Thymus (tissue), 14 donors: ENCODE data around the gene CCDC112. TPM values are rescaled to one million over a fixed set of nuclear protein-coding genes. Genes with fewer than 3 reads are reported as not detected.

Experiments
- DNase-seq, 9 donors: peaks; one replicate each; pipeline ENCODE4 v3.0.0-alpha.2; 2013; ENCODE audit warnings: low spot score in 9 of 9, low read depth in 6 of 9, missing footprints in 1 of 9
- H3K27ac ChIP-seq, 2 donors: one replicate each; pipeline ENCODE4 v1.5.1; 2013; ENCODE audit warnings: control low read depth in 1 of 2, low read depth in 1 of 2, low read length in 1 of 2, mild to moderate bottlenecking in 1 of 2, moderate library complexity in 1 of 2
- H3K27me3 ChIP-seq, 2 donors: one replicate each; pipeline ENCODE4 v1.5.1; 2013; ENCODE audit warnings: low read length in 1 of 2; ENCODE audit not compliant: control insufficient read depth in 2 of 2, insufficient read depth in 1 of 2
- H3K36me3 ChIP-seq, 2 donors: one replicate each; pipeline ENCODE4 v1.5.1; 2013; ENCODE audit warnings: low read length in 1 of 2, mild to moderate bottlenecking in 1 of 2, moderate library complexity in 1 of 2; ENCODE audit not compliant: control insufficient read depth in 2 of 2, insufficient read depth in 2 of 2
- H3K4me1 ChIP-seq, 2 donors: one replicate each; pipeline ENCODE4 v1.5.1; 2013; ENCODE audit warnings: low read length in 2 of 2; ENCODE audit not compliant: control insufficient read depth in 2 of 2, insufficient read depth in 2 of 2
- H3K4me3 ChIP-seq, 2 donors: one replicate each; pipeline ENCODE4 v1.5.1; 2013; ENCODE audit warnings: low read length in 2 of 2, control low read depth in 1 of 2, mild to moderate bottlenecking in 1 of 2
- H3K9me3 ChIP-seq, 2 donors: one replicate each; pipeline ENCODE4 v1.5.1; 2013; ENCODE audit warnings: low read length in 1 of 2, mild to moderate bottlenecking in 1 of 2; ENCODE audit not compliant: control insufficient read depth in 2 of 2, insufficient read depth in 1 of 2
- WGBS: extraction: QIAGEN DNeasy Blood & Tissue Kit; methylation state at CpG from one replicate; pipeline ENCODE4 v1.1.7; 2013; 5-methylcytosine and 5-hydroxymethylcytosine counted together
- long read RNA-seq, 10 donors: transcript quantifications; one replicate each; lab custom pipeline, GENCODE V29; 2026
- polyA plus RNA-seq: library from polyadenylated mRNA; stranded (reverse); fragments of 200-250 nt; gene quantifications from one replicate; pipeline ENCODE4 v1.2.3, GENCODE V29; 2013
- total RNA-seq: library from RNA; stranded (reverse); fragments of 120-200 nt; gene quantifications from one replicate; pipeline ENCODE4 v1.2.4, GENCODE V29; 2013
- donor health status: healthy.

The CCDC112 gene, protein sequence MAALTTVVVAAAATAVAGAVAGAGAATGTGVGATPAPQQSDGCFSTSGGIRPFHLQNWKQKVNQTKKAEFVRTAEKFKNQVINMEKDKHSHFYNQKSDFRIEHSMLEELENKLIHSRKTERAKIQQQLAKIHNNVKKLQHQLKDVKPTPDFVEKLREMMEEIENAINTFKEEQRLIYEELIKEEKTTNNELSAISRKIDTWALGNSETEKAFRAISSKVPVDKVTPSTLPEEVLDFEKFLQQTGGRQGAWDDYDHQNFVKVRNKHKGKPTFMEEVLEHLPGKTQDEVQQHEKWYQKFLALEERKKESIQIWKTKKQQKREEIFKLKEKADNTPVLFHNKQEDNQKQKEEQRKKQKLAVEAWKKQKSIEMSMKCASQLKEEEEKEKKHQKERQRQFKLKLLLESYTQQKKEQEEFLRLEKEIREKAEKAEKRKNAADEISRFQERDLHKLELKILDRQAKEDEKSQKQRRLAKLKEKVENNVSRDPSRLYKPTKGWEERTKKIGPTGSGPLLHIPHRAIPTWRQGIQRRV
- 7.2 TPM for total RNA-seq
- 5.6 TPM for polyA plus RNA-seq
- long read RNA-seq, donor 1, result 0 reads
- long read RNA-seq, donor 2, result 0 reads
- long read RNA-seq, donor 3, result 0 reads
- long read RNA-seq, donor 4, partial matches to known transcripts, result 0 of 1 reads
- long read RNA-seq, donor 4, other reads (novel, unspliced or antisense), result 0 of 1 reads
- long read RNA-seq, donor 5, partial matches to known transcripts, result 0 of 1 reads
- long read RNA-seq, donor 5, other reads (novel, unspliced or antisense), result 0 of 1 reads
- long read RNA-seq, donor 6, partial matches to known transcripts, result 0 of 3 reads
- long read RNA-seq, donor 6, other reads (novel, unspliced or antisense), result 0 of 3 reads
- long read RNA-seq, donor 7, result 0 reads
- long read RNA-seq, donor 8, partial matches to known transcripts, result 0 of 1 reads
- long read RNA-seq, donor 8, other reads (novel, unspliced or antisense), result 0 of 1 reads
- long read RNA-seq, donor 9, partial matches to known transcripts, result 0 of 1 reads
- long read RNA-seq, donor 9, other reads (novel, unspliced or antisense), result 0 of 1 reads
- long read RNA-seq, donor 10, result 0 reads

DNA sequence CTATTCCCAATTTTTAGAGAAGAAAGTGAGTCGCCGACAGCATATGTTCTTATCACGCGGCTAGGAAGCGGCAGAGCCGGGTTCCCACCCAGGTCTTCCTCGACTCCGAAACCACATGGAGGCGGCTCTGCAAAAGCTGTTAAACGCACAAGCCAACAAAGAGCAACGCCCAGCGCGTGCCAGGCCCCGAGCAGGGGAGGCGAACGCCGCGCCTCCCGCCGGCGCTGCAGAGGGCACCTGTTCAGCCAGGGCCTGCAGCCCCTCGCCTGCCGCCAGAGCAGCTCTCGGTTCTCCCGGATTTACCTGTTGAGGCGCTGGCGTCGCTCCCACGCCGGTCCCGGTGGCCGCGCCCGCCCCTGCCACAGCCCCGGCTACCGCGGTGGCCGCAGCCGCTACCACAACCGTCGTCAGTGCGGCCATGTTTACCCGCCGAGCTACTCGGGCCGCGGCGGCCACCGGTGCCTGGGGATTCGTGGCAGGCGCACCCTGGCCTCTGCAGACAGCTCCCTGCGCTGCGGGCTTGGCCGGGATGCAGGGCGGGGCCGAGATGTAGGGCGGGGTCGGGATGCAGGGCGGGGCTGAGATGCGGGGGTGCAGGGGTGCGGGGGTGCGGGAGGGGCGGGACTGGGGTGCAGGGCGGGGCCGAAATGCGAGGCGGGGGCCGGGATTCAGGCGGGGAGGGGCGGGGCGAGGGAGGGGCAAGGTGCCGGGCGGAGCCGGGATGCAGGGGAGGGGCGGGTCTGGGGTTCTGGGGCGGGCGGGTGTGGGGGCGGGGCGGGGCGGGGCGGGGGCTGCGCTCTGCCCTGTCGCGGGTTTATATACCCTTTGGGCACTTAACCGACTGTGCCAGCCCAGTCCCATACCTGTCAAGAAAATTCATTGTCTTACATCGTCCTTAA, at the start of gene CCDC112:
TSS of gene CCDC112 (minus strand) at position 531 of the 899 bp plus-strand sequence. CDS start at position 420, 111 bp downstream.
- under 1% methylated on average over 83 of the region's 86 CpGs for WGBS
- H3K27ac ChIP-seq, result peak within 1 kb of the TSS in 1 of 2 donors; percentile 59
- peaks cover 4 to 5% of the 10 kb centered on the region in 2 donors for H3K4me1 ChIP-seq
- H3K4me3 ChIP-seq, result peak within 1 kb of the TSS; percentile 57 to 80
- no peaks in the 10 kb centered on the region for H3K9me3 ChIP-seq
- H3K36me3 ChIP-seq, result no peaks in the 10 kb centered on the region
- DNase-seq, result peak in 8 of 9 donors; percentile 16 to 78 (median 64)
- peaks cover 2% of the 10 kb centered on the region in 2 donors for H3K27me3 ChIP-seq

DNA sequence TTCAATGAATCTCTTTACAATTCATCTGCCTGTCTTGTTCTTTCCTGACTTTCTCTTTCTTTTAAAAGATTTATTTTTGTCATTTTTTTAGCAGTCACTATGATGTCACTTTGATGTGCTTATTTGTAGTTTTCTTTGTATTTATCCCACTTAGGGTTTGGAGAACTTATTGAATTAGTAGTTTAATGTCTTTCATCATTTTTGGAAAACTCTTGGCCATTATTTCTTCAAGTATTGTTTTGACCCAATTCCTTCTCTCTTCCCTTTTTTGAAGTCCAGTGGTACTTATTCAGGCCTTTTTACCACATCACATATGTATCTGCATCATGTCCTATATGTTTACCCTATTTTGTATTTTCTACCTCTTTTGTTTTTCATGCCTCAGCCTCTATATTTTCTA, 48.9 kb upstream of the CCDC112 start:
- H3K36me3 ChIP-seq, result no peaks in the 10 kb centered on the region
- H3K27me3 ChIP-seq, result no peaks in the 10 kb centered on the region
- no peaks in the 10 kb centered on the region for H3K4me1 ChIP-seq
- H3K27ac ChIP-seq, result no peak overlapping the region
- DNase-seq, result no peak
- H3K9me3 ChIP-seq, result no peaks in the 10 kb centered on the region
- no peak overlapping the region for H3K4me3 ChIP-seq

DNA sequence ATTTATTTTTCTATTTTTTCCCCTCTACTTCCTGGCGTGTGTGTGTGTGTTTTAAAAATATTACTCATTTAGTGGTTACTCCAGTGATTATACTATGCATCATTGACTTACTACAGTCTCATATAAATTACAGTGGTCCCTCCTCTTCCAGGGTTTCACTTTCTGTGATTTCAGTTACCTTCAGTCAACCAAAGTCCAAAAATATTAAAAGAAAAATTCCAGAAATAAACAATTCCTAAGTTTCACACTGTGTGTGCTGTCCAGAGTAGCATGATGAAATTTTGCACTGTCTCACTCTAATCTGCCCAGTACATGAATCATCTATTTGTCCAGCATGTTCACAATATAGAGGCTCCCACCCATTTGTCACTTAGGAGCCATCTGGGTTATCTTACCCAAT, 47.4 kb upstream of the CCDC112 start:
- DNase-seq, result no peak
- no peaks in the 10 kb centered on the region for H3K27me3 ChIP-seq
- no peaks in the 10 kb centered on the region for H3K4me1 ChIP-seq
- no peaks in the 10 kb centered on the region for H3K36me3 ChIP-seq
- WGBS, result 86% methylated on average over 1 of the region's 1 CpG
- no peaks in the 10 kb centered on the region for H3K9me3 ChIP-seq
- H3K4me3 ChIP-seq, result no peak overlapping the region
- H3K27ac ChIP-seq, result no peak overlapping the region

DNA sequence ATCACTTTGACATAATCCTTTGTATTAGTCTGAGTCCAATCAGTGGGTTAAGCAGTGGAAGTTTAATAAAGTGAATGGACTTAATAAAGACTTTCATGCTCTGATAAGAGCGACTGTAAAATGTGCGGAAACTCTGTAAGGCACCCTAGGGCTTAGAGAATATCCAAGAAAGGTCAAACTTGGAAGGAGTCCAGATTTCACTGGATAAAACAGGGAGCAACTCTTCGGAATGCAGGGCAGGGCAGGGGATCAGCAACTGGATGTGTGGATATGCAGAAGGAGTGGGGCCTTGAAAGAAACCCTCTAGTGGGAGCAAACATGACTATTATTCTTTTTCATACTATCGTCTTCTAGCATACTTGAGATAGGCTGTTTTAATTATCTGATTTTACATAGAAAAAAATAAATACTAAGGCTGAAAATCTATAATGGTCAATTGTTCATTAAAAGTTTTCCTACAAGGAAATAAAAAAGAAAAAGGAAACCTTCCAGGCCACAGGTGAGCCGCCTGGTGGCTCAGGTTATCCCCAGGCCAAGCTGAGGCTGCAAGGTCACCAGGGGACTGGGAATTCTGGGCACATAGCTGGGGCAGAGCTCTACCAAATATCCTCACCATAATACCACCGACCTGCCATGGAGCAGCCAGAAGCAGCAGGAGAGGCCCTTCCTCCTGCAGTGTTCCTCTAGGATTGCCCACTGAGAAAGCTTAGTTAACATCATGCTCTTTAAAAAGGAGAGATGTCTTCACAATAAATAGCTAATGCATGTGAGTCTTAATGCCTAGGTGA, 46.3 kb upstream of the CCDC112 start:
- 93% methylated on average over 6 of the region's 6 CpGs for whole genome bisulfite sequencing

DNA sequence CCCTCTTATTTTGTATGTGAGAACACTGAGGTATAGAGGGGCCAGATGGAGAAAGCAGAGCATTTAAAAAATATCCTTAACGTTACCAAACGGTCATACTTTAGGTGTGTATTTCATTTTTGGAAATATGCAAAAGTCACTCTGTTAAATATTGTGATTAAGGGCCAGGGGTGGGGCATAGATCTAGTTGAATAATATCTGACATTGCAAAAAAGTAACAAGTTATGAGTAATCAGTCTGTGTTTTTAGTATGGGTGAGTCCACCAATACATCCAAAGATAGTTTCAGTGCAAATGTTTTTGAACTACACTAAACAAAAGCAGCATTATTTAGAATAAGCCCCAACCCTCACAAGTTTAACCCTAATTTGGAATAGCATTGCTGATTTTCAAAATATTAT, 45.3 kb upstream of the CCDC112 start:
- DNase-seq, result no peak
- H3K27ac ChIP-seq, result no peak overlapping the region

More for the DNA sequence above, 46.3 kb upstream of the CCDC112 start:
- no peak for DNase-seq
- no peak overlapping the region for H3K27ac ChIP-seq
- no peak overlapping the region for H3K4me3 ChIP-seq
- no peaks in the 10 kb centered on the region for H3K36me3 ChIP-seq
- H3K9me3 ChIP-seq, result no peaks in the 10 kb centered on the region
- H3K4me1 ChIP-seq, result no peaks in the 10 kb centered on the region
- H3K27me3 ChIP-seq, result no peaks in the 10 kb centered on the region

DNA sequence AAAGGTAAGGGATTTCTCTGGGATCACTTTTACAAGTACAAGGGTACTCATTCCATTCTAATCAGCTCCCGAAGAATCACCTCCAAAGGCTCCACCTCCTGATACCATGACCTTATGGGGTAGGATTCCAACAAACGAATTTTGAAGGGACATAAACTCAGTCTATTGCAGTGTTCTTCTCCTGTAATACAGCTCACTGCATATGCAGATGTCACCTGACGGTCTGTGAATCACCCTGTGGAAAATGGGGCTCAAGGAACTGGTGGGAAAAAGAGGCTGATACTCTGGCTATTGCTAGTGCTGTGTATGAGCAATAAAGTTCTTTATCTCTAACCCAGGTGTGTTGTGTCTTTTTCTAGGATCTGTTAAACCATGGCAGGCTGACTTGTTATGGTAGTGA, 42.4 kb upstream of the CCDC112 start:
- DNase-seq, result no peak
- Histone ChIP-seq H3K27ac (no peak overlapping the region), H3K9me3 (no peaks in the 10 kb centered on the region), H3K27me3 (no peaks in the 10 kb centered on the region), H3K36me3 (no peaks in the 10 kb centered on the region), H3K4me3 (no peak overlapping the region), H3K4me1 (no peaks in the 10 kb centered on the region)
- WGBS, result 87% methylated on average over 3 of the region's 3 CpGs

More for the DNA sequence above, 45.3 kb upstream of the CCDC112 start:
- no peaks in the 10 kb centered on the region for H3K9me3 ChIP-seq
- 97% methylated on average over 2 of the region's 2 CpGs for WGBS
- no peaks in the 10 kb centered on the region for H3K36me3 ChIP-seq
- no peaks in the 10 kb centered on the region for H3K27me3 ChIP-seq
- H3K4me3 ChIP-seq, result no peak overlapping the region
- no peaks in the 10 kb centered on the region for H3K4me1 ChIP-seq

DNA sequence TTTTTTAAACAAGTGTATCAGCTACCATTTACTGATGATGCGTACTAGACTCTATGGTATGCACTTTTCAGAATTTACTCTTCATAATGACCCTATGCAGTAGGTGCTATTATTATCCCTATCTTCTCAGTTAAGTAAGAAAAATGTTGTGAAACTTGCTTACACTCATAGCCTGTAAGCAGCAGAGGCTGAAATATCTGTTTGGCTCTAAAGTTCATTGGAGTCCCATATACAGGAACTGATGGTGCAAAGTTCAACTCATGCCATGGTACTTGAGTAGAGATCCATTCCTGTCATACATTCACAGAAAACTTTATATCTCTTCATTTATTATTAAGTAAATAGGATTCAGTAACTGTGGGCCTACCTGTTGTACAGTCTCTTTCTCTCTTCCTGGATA, 41.4 kb upstream of the CCDC112 start:
- no peak overlapping the region for H3K27ac ChIP-seq
- H3K4me3 ChIP-seq, result no peak overlapping the region
- DNase-seq, result no peak
- WGBS, result 95% methylated on average over 1 of the region's 1 CpG
- no peaks in the 10 kb centered on the region for H3K27me3 ChIP-seq
- no peaks in the 10 kb centered on the region for H3K9me3 ChIP-seq
- H3K4me1 ChIP-seq, result no peaks in the 10 kb centered on the region
- no peaks in the 10 kb centered on the region for H3K36me3 ChIP-seq

DNA sequence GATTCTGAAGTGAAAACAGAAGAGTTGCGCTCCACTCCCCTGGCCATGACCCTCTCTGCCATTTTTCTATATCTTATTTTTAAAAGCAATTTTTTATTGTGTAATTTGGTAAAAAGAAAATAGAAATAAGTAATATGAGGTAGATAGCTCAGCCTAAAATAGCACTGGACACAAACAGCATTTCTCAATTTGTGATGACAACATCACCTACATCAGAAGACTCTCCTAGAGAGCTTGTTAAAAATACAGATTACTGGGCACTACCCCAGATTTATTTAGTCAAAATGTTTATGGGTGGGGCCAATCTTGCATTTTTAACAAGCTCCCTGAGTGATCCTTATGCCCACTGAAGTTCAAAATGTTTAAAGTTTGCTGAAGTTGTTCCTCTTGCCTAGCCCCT, 40.5 kb upstream of the CCDC112 start:
- H3K36me3 ChIP-seq, result no peaks in the 10 kb centered on the region
- no peaks in the 10 kb centered on the region for H3K9me3 ChIP-seq
- DNase-seq, result no peak
- H3K4me3 ChIP-seq, result no peak overlapping the region
- no peaks in the 10 kb centered on the region for H3K4me1 ChIP-seq
- no peaks in the 10 kb centered on the region for H3K27me3 ChIP-seq
- 98% methylated on average over 1 of the region's 1 CpG for WGBS
- H3K27ac ChIP-seq, result no peak overlapping the region
